ENCODE measurements around the gene UBE2O. TPM values are rescaled to one million over a fixed set of nuclear protein-coding genes. Genes with fewer than 3 reads are reported as not detected.

Gene UBE2O
- polyA plus RNA-seq, 4 donors: 21.9 to 28.7 (median 25.6) TPM

GRCh38 chr17:76468634-76469010, 15.7 kb upstream of the UBE2O start:
- DNase-seq (ENCODE audit: low read depth in 4 of 4, low spot score in 3 of 4): no peak

- no peak for DNase-seq (ENCODE audit: low read depth in 4 of 4, low spot score in 3 of 4)
Observed at GRCh38 chr17:76467809-76468633, 15.1 kb upstream of the UBE2O start.

GRCh38 chr17:76467366-76467765, 14.4 kb upstream of the UBE2O start, which contains the start of gene AANAT:
TSS of gene AANAT (plus strand) at chr17:76467603. CDS start at chr17:76468747, 1,144 bp downstream.
- no peak for DNase-seq (ENCODE audit: low read depth in 4 of 4, low spot score in 3 of 4)

- DNase-seq (ENCODE audit: low read depth in 4 of 4, low spot score in 3 of 4): no peak
Observed at GRCh38 chr17:76466775-76467130, 13.8 kb upstream of the UBE2O start.

- DNase-seq (ENCODE audit: low read depth in 4 of 4, low spot score in 3 of 4): no peak
Observed at GRCh38 chr17:76462556-76463290, 9.8 kb upstream of the UBE2O start.

GRCh38 chr17:76461765-76462555, 9.0 kb upstream of the UBE2O start:
- DNase-seq (ENCODE audit: low read depth in 4 of 4, low spot score in 3 of 4): no peak

- DNase-seq (ENCODE audit: low read depth in 4 of 4, low spot score in 3 of 4): no peak
Observed at GRCh38 chr17:76459674-76460073, 6.7 kb upstream of the UBE2O start.

GRCh38 chr17:76458580-76459490, 5.9 kb upstream of the UBE2O start:
- DNase-seq (ENCODE audit: low read depth in 4 of 4, low spot score in 3 of 4): no peak

GRCh38 chr17:76453431-76453743, 435 bp upstream of the UBE2O start:
- no peak for DNase-seq (ENCODE audit: low read depth in 4 of 4, low spot score in 3 of 4)

GRCh38 chr17:76452127-76452659, 759 bp downstream of the UBE2O start:
- DNase-seq (ENCODE audit: low read depth in 4 of 4, low spot score in 3 of 4): no peak

GRCh38 chr17:76451506-76451905, 1.4 kb downstream of the UBE2O start:
- no peak for DNase-seq (ENCODE audit: low read depth in 4 of 4, low spot score in 3 of 4)

- no peak for DNase-seq (ENCODE audit: low read depth in 4 of 4, low spot score in 3 of 4)
Observed at GRCh38 chr17:76449126-76449525, 3.8 kb downstream of the UBE2O start.

GRCh38 chr17:76447931-76448652, 4.9 kb downstream of the UBE2O start:
- no peak for DNase-seq (ENCODE audit: low read depth in 4 of 4, low spot score in 3 of 4)

- DNase-seq (ENCODE audit: low read depth in 4 of 4, low spot score in 3 of 4): no peak
Observed at GRCh38 chr17:76446449-76447231, 6.3 kb downstream of the UBE2O start.

- DNase-seq (ENCODE audit: low read depth in 4 of 4, low spot score in 3 of 4): no peak
Observed at GRCh38 chr17:76445697-76446448, 7.1 kb downstream of the UBE2O start.

- DNase-seq (ENCODE audit: low read depth in 4 of 4, low spot score in 3 of 4): no peak
Observed at GRCh38 chr17:76444518-76445311, 8.2 kb downstream of the UBE2O start.

Data from left renal pelvis (tissue), 4 donors.